HG03469 (cell line): ENCODE results near the gene DAND5.
A peak's percentile ranks its signal among the peaks of the same experiment; 100 is the strongest.

ENCODE experiments used
- ATAC-seq: cut with Tn5 transposase; IDR thresholded peaks from one replicate; pipeline ENCODE4 v1.9.1; 2021; ENCODE audit warnings: mild to moderate bottlenecking, moderate library complexity, moderate number of reproducible peaks; ENCODE audit not compliant: unreplicated experiment

DAND5 gene

GRCh38 chr19:12969292-12969988 lies at the start of gene DAND5:
TSS of gene DAND5 (plus strand) at chr19:12969576. CDS start at chr19:12969661, 85 bp downstream.
- ATAC-seq: no peak

- ATAC-seq: no peak
Measured at GRCh38 chr19:12921047-12921446, 48.3 kb upstream of the DAND5 start.

- no peak for ATAC-seq
Measured at GRCh38 chr19:12922959-12923358, 46.4 kb upstream of the DAND5 start.

- no peak for ATAC-seq
Measured at GRCh38 chr19:12924621-12925310, 44.6 kb upstream of the DAND5 start.

- ATAC-seq: no peak
Measured at GRCh38 chr19:12930002-12930645, 39.3 kb upstream of the DAND5 start.

- no peak for ATAC-seq
Measured at GRCh38 chr19:12932392-12933286, 36.7 kb upstream of the DAND5 start.

DNA sequence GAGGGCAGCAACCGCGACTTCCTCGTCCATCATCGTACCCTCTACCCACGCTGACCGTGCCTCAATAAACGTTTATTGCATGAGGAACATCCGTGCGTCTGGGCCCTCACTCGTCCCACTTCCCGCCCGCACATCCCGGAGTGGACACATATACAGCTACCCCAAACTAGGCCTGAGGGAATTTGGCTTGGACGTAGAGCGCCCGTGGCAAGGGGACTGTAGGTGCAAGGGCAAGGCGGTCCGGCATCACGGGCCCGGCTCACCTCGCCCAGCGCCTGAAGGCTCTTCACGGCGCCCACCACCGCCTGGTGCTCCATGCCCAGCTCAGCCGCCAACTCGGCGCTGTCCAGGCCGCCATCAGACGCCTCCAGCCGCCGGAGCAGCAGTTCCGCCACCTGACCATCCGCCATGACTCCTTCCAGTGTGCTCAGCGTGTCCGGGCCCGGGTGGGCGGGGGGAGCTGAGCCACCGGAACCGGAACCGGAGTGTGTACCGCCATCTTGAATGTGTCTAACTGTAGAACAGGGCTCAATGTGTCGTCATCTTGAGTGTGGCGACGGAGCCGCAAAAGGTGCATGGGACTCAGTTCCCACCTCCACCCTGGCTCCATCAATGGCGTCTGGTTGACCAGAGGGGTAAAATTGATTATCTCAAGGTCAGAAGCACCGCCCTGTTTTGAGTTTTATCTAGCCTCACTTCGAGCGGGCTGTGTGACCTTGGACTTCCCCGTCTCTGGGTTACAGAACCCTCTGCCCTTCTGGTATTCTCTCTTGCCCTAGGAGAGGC lies 35.9 kb upstream of the DAND5 start, which contains the start of gene FARSA:
Gene FARSA, minus strand, starts transcription at position 425 of the 786 bp plus-strand sequence. Its CDS starts 15 bp downstream, at position 410.
- peak; percentile 32 for ATAC-seq

DNA sequence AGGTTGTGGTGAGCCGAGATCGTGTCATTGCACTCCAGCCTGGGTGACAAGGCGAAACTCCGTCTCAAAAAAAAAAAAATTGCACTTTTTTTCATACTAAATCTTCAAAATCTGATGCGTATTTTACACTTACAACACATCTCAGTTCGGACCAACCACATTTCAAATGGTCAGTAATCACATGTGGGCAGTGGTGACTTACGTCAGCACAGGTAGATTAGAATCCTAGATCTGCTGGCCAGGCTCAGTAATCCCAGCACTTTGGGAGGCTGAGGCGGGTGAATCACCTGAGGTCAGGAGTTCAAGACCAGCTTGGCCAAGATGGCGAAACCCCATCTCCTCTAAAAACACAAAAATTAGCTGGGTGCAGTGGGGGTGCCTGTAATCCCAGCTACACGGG lies 34.3 kb upstream of the DAND5 start:
- ATAC-seq: no peak

GRCh38 chr19:12936582-12936981 lies 32.8 kb upstream of the DAND5 start:
- ATAC-seq: no peak

GRCh38 chr19:12937093-12937926 lies 32.1 kb upstream of the DAND5 start:
- no peak for ATAC-seq

- ATAC-seq: peak; percentile 57
Measured at GRCh38 chr19:12937927-12938778, 31.2 kb upstream of the DAND5 start, which contains the start of gene CALR. TSS of gene CALR (plus strand) at chr19:12938609. CDS start at chr19:12938680, 71 bp downstream.

- ATAC-seq: no peak
Measured at GRCh38 chr19:12938779-12939601, 30.4 kb upstream of the DAND5 start.

DNA sequence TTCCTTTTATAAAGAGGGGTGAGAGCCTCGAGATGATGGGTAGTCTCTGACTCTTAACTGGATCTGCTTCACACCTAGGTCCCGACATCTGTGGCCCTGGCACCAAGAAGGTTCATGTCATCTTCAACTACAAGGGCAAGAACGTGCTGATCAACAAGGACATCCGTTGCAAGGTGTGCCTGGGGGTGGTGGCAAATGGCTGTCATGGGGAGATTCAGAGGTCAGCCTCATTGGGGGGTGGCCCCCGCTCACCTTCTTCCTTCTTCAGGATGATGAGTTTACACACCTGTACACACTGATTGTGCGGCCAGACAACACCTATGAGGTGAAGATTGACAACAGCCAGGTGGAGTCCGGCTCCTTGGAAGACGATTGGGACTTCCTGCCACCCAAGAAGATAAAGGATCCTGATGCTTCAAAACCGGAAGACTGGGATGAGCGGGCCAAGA lies 29.4 kb upstream of the DAND5 start:
- no peak for ATAC-seq

- no peak for ATAC-seq
Measured at GRCh38 chr19:12940897-12941296, 28.5 kb upstream of the DAND5 start.

DNA sequence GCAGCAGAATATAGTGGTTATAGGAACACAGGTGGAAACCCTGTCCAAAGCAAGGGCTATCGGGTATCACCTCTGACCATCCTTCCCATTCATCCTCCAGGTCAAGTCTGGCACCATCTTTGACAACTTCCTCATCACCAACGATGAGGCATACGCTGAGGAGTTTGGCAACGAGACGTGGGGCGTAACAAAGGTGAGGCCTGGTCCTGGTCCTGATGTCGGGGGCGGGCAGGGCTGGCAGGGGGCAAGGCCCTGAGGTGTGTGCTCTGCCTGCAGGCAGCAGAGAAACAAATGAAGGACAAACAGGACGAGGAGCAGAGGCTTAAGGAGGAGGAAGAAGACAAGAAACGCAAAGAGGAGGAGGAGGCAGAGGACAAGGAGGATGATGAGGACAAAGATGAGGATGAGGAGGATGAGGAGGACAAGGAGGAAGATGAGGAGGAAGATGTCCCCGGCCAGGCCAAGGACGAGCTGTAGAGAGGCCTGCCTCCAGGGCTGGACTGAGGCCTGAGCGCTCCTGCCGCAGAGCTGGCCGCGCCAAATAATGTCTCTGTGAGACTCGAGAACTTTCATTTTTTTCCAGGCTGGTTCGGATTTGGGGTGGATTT lies 25.8 kb upstream of the DAND5 start:
- no peak for ATAC-seq

DNA sequence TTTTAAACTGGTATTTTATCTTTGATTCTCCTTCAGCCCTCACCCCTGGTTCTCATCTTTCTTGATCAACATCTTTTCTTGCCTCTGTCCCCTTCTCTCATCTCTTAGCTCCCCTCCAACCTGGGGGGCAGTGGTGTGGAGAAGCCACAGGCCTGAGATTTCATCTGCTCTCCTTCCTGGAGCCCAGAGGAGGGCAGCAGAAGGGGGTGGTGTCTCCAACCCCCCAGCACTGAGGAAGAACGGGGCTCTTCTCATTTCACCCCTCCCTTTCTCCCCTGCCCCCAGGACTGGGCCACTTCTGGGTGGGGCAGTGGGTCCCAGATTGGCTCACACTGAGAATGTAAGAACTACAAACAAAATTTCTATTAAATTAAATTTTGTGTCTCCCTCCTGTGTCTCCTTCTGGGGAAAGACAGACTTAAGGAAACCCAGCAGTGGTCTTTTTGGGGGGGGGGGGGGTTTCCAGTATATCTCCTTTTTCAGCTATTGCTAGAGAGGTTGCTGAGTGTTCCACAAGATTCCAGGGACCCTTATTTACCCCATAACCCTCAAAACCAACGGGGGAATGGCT lies 25.2 kb upstream of the DAND5 start:
- ATAC-seq: no peak
